Small intestine (tissue), 7 donors: ENCODE data around the gene HPN. TPM values are rescaled to one million over a fixed set of nuclear protein-coding genes. Genes with fewer than 3 reads are reported as not detected.

ENCODE experiments used
- DNase-seq, 2 donors: peaks; one replicate each; pipeline versions ENCODE4 v3.0.0 to v3.0.0-alpha.2; 2013
- FAIRE-seq: peaks from 2 replicates; lab custom pipeline; 2012; peaks lifted over from hg19 to GRCh38; lab: Jason Lieb, UNC
- H3K27ac ChIP-seq, 3 donors: one replicate each; pipeline ENCODE4 v1.5.1; 2013; ENCODE audit warnings: low read length in 2 of 3, mild to moderate bottlenecking in 2 of 3, control low read depth in 1 of 3, inconsistent platforms in 1 of 3, low read depth in 1 of 3, moderate library complexity in 1 of 3
- H3K27me3 ChIP-seq, 3 donors: one replicate each; pipeline ENCODE4 v1.6.1; 2013; ENCODE audit warnings: low read length in 3 of 3, inconsistent platforms in 1 of 3; ENCODE audit not compliant: control insufficient read depth in 3 of 3, insufficient read depth in 3 of 3
- H3K36me3 ChIP-seq, 3 donors: one replicate each; pipeline ENCODE4 v1.6.1; 2013; ENCODE audit warnings: low read length in 3 of 3, inconsistent platforms in 1 of 3, low read depth in 1 of 3, mild to moderate bottlenecking in 1 of 3, moderate library complexity in 1 of 3; ENCODE audit not compliant: control insufficient read depth in 3 of 3, insufficient read depth in 2 of 3
- H3K4me1 ChIP-seq, 3 donors: one replicate each; pipeline ENCODE4 v1.6.1; 2013; ENCODE audit warnings: low read length in 2 of 3, inconsistent platforms in 1 of 3, low read depth in 1 of 3, mild to moderate bottlenecking in 1 of 3, moderate library complexity in 1 of 3; ENCODE audit not compliant: control insufficient read depth in 3 of 3, insufficient read depth in 2 of 3
- H3K4me3 ChIP-seq, 3 donors: one replicate each; pipeline ENCODE4 v1.5.1; 2013; ENCODE audit warnings: low read length in 3 of 3, control low read depth in 1 of 3, inconsistent platforms in 1 of 3, low read depth in 1 of 3, mild to moderate bottlenecking in 1 of 3, moderate library complexity in 1 of 3
- H3K9me3 ChIP-seq, 2 donors: one replicate each; pipeline ENCODE4 v1.6.1; 2013; ENCODE audit warnings: low read depth in 1 of 2, low read length in 1 of 2; ENCODE audit not compliant: control insufficient read depth in 2 of 2, insufficient read depth in 1 of 2
- WGBS, 3 donors: extraction: QIAGEN DNeasy Blood & Tissue Kit; methylation state at CpG; one replicate each; pipeline ENCODE4 v1.1.7; 2013; 5-methylcytosine and 5-hydroxymethylcytosine counted together
- polyA plus RNA-seq, 4 donors: library from polyadenylated mRNA; stranded (reverse) in 3 of 4; unstranded in 1 of 4; fragments of 200-250 nt in 3 of 4; fragments of 120-200 nt in 1 of 4; gene quantifications; one replicate each; pipeline versions ENCODE4 v1.2.1 to v1.2.3, GENCODE V29; 2013
- donor health status: healthy with polysubstance abuse.
- donor health status: control.
- donor health status: control.
- donor health status: Bipolar disorder and iron deficiency.
- donor health status: healthy.

The HPN gene
- polyA plus RNA-seq, 4 donors, result 1.8 to 481 TPM; not detected in 2

GRCh38 chr19:35112995-35113688, 71.6 kb downstream of the HPN start:
- FAIRE-seq, result no peak
- Histone ChIP-seq H3K27ac (no peak overlapping the region), H3K4me3 (no peak overlapping the region), H3K36me3 (peaks cover 0 to 4% (median 0%) of the 10 kb centered on the region in 3 donors), H3K27me3 (no peaks in the 10 kb centered on the region), H3K9me3 (no peaks in the 10 kb centered on the region), H3K4me1 (peaks cover 0 to 21% (median 0%) of the 10 kb centered on the region in 3 donors)
- no peak for DNase-seq
- WGBS, 3 donors, result 72 to 86% (median 83%) methylated on average over 15 of the region's 15 CpGs

- H3K4me3 ChIP-seq, result peak overlapping the region in 2 of 3 donors; percentile 16 to 62
- FAIRE-seq, result no peak
- peak overlapping the region; percentile 24 to 90 (median 28) for H3K27ac ChIP-seq
These were observed 73.0 kb downstream of the HPN start for GRCh38 chr19:35114353-35115176.

GRCh38 chr19:35115177-35115951, 73.8 kb downstream of the HPN start, which contains the start of gene FXYD3:
Gene FXYD3 (plus strand): TSS chr19:35115823. CDS start chr19:35119377, 3,554 bp downstream.
- Histone ChIP-seq H3K27me3 (no peaks in the 10 kb centered on the region), H3K4me1 (peaks cover 0 to 22% (median 0%) of the 10 kb centered on the region in 3 donors), H3K4me3 (peak within 1 kb of the TSS; percentile 37 to 62 (median 41)), H3K9me3 (no peaks in the 10 kb centered on the region), H3K36me3 (peaks cover 0 to 24% (median 0%) of the 10 kb centered on the region in 3 donors), H3K27ac (peak within 1 kb of the TSS; percentile 28 to 90 (median 67))
- DNase-seq (peak; percentile 72 to 77), FAIRE-seq (no peak)
- WGBS, 3 donors, result 21 to 54% (median 37%) methylated on average over 14 of the region's 14 CpGs

More at GRCh38 chr19:35114353-35115176, 73.0 kb downstream of the HPN start:
- no peaks in the 10 kb centered on the region for H3K9me3 ChIP-seq
- H3K36me3 ChIP-seq, result peaks cover 0 to 16% (median 0%) of the 10 kb centered on the region in 3 donors
- peak; percentile 45 to 92 for DNase-seq
- 8 to 10% (median 8%) methylated on average over 23 of the region's 23 CpGs for WGBS, 3 donors
- no peaks in the 10 kb centered on the region for H3K27me3 ChIP-seq
- H3K4me1 ChIP-seq, result peaks cover 0 to 22% (median 0%) of the 10 kb centered on the region in 3 donors

Other genes starting within 250 kb of the HPN start
- gene ZNF30, start 114.8 kb upstream of the HPN start, polyA plus RNA-seq, result 1 to 10 TPM in 3 of 4 donors, under 1 TPM in 1; 0.54 to 5.9 (median 3.2) TPM
- 1 to 10 TPM in 2 of 4 donors, under 1 TPM in 2; 0.45 to 5.3 (median 1.9) TPM for gene ZNF792, start 77.5 kb upstream of the HPN start, polyA plus RNA-seq
- gene GRAMD1A, start 41.4 kb upstream of the HPN start, polyA plus RNA-seq, result 10 to 100 TPM in 2 of 4 donors, 1 to 10 TPM in 2; 2.0 to 47.0 (median 22.3) TPM
- gene SCN1B, start 11.3 kb upstream of the HPN start, polyA plus RNA-seq, result 10 to 100 TPM in 1 of 4 donors, 1 to 10 TPM in 1, under 1 TPM in 1, not detected in 1; 0.84 to 10.1 (median 2.4) TPM
- gene FXYD3, start 74.1 kb downstream of the HPN start, polyA plus RNA-seq, result 100 to 1,000 TPM in 3 of 4 donors, 10 to 100 TPM in 1; 72.7 to 803 (median 118) TPM
- 10 to 100 TPM in 1 of 4 donors, 1 to 10 TPM in 2, under 1 TPM in 1; 0.45 to 14.5 (median 4.1) TPM for gene LGI4, start 93.3 kb downstream of the HPN start, polyA plus RNA-seq
- gene FXYD1, start 97.1 kb downstream of the HPN start, polyA plus RNA-seq, result 10 to 100 TPM in 2 of 4 donors, 1 to 10 TPM in 1, not detected in 1; 7.3 to 25.4 (median 13.6) TPM
- under 1 TPM in 2 of 4 donors, not detected in 2; 0.24 to 0.38 TPM for gene FXYD7, start 101.5 kb downstream of the HPN start, polyA plus RNA-seq
- gene FXYD5, start 113.0 kb downstream of the HPN start, polyA plus RNA-seq, result 10 to 100 TPM in 3 of 4 donors, 1 to 10 TPM in 1; 3.4 to 60.5 (median 30.2) TPM
- not detected for gene FAM187B, start 187.0 kb downstream of the HPN start, polyA plus RNA-seq
- gene LSR, start 207.3 kb downstream of the HPN start, polyA plus RNA-seq, result 100 to 1,000 TPM in 2 of 4 donors, 10 to 100 TPM in 2; 51.6 to 136 (median 98.7) TPM
- 100 to 1,000 TPM in 2 of 4 donors, 10 to 100 TPM in 2; 74.7 to 127 (median 109) TPM for gene USF2, start 227.2 kb downstream of the HPN start, polyA plus RNA-seq
- gene HAMP, start 240.8 kb downstream of the HPN start, polyA plus RNA-seq, result under 1 TPM in 2 of 4 donors, not detected in 2; 0.01 to 0.18 TPM